COR-L47 (cell line): Measurements from ENCODE around the gene OGFOD1.

Experiments
- DNase-seq: peaks from one replicate; lab custom pipeline; 2025; lab: John Stamatoyannopoulos, UW

OGFOD1 gene

DNA sequence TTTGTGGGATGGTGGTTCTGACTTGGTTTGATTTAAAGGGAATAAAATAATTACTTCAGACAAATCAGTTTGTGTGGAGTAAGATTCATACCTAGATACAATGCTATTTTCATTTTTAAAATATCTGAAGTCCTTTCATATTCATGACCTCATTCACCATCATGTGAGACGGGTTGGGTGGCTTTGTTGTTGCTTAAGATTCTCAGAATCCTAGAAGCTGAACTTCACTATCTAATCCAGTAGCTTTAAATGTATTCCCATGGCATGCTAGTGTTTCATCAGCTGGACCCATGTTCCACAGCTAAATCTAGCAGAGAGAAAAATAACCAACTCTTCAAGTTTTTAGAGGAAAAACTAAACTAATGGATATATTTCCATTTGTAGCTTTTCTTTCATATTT, 23.3 kb upstream of the OGFOD1 start:
- DNase-seq, result no peak

DNA sequence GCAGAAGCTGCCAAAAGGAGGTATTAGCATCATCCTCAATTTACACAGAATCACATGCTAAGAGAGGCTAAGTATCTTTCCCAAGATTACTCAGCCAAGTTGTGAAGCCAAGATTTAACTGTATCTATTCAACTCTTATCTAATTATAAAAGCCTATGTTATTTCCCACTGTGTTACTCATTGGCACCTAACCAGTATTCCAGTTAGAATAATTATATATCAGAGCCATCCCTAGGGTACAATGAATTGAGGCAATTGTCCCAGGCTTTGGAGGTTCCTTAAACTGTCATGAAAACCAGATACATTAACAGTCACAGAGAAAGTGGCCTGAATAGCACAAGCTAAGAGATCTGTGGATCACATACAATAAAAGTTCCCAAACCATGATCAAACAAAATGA, 15.1 kb upstream of the OGFOD1 start:
- DNase-seq, result no peak

DNA sequence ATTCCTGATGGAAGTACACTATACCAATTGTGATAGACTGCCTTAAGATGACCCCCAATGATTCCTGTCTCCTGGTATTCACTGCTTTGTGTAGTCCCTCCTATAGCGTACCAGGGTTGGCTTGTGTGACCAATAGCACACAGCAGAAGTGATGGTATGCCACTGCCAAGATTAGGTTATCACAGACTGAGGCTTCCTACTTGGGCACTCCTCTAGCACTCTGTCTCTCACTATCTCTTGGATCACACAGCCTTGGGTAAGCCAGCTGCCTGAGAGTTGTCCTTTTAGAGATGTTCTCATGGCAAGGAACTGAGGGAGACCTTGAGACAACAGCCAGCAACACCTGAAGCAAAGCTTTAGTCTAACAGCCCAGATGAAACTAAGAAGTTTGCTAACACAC, 13.3 kb upstream of the OGFOD1 start:
- DNase-seq, result no peak

DNA sequence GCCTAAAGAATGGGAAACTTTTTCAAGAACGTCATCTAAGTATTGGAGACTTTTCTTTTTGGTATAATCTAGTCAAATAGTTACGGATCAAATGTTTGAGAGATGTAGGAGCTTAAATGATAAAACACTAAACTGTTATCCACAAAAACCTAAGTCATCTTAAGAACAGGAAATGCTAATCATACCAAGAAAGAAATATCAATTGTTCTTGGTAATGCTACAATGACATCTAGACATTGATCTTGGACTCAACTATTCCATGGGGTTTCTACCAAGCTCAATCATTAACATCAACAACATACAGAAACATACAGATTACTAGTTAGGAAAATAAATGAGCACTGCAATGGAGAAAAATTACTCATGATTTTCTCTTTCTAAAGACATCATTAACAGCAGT, 4.1 kb upstream of the OGFOD1 start:
- no peak for DNase-seq

DNA sequence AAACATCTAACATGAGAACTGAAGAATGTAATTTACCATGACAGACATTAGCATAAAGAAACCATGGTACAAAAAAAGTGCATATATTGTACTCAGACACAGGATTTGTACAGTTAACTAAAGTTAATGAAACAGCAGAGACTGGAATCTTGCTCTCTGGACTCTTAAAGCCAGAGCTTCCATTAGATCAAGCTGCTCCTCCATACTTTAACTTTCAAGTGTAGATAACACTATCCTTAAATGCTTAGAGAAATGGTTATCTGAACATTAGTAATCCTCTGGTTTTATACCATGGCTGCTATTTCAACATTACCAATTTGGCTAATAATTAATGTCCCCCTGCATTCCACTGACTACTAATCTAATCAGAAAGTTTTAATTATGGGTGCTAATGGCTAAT, 3.3 kb upstream of the OGFOD1 start:
- DNase-seq, result no peak

DNA sequence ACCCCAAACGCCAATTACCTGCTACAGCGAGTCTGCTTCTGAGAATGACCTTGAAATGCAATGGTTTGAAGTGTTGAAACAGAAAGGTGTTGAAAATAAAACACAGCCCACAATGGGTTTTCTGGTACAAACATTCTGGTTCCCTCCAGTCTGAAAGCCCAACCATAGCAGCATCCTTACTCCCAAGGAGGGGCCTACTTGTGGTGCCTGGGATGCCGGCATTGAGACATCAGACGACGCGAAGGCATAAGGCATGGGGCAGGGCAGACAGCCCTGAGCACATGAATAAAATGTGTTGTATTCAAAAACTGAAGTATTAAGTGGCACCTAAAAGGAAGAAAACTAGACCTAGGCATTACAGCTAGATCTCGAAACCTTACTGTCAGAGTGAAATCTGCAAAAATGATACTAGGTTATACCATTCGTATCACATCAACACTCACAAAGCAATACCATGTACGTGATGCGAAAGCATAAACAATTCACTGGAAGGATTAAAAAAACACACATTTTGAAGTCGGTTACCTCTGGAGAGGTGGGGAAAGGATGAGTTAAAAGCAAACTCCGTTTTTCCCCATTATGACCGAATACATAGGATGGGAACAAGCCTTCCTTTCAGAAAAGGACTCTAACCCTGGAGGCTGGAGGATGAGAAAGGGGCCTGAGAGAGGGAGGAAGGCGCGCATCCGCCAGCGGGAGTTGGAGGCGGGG, 924 bp upstream of the OGFOD1 start:
- DNase-seq, result no peak

DNA sequence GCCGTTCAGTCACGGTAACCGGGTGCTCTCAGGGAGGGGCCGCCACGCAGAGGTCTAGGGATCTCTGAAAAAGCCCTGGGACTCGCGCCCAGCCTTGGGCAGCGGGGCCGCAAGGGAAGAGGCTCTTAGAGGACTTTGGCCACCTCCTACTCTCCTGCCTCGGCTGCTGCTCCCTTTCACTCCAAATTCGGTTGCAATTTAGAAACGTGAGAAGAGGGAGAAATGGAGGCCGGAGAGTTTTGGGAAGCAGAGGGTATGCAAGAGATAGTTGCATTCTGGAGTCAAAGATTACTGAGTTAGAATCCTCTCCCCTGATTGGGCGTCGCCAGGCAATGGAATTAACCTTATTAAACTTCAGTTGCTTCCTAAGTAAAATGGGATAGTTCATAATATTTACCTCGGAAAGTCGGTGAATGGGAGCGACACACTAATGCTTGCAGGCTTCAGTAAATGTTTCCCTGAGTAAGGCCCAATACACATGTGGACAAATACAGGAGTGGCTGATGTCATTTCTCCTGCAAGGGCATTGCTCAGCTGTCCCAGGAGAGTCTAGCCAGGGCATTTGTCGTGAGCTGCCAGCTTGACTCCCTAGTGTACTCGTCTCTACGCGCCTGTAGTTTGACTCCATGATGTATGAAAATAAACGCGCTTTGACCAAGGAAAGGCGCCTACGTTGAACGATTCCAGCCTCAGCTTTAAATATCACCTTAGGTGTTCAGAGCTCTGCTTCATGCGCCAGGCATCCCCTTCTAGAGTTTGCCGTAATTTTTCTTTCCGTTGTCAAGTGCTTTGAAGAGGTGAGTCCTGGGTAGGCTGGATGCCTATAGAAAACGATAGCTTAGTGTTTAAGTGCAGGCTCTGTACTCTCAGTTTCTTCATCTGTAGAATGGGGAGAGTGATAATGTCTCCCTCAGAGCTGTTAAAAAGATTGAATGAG, 667 bp downstream of the OGFOD1 start:
- DNase-seq, result no peak

DNA sequence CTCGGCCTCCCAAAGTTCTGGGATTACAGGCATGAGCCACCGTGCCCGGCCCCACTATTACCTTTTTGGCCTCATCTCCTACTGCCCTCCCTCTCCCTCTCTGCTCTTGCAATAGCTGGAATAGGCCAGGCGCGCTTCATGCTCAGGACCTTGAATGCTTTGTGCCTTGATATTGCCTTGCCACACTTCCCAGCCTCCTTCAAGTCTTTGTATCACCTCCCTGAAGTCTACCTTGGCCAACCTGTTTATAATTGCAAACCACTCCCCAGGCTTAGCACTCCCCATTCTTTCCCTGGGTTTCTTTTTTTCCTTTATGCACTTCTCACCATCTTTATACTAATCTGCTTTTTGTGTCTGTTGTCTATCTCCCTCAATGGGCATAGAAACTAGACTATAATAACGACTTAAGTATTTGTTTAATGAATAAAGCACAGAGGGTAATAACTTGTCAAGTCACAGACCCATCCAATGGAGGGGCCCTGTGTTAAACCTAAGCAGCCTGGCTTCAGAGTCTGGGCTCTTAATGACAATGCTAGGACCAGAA, 6.6 kb downstream of the OGFOD1 start:
- DNase-seq, result no peak

DNA sequence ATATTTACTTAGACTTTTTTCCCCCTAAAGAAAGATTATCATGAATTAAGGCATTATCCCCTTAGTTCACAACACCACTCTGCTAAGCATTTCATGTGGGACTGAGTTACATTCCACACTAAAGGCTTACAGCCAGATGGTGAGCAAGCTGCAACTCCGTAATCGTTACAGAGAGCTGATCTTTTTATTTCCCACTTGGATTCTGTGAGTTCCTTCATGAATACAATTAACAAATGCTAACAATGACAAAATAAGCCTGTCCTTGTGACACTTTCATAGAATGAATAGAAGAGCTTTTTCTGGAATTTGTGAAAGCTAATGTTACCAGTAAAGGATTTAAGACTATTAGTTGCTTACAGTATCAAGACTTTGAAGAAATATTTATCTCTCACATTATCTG, 8.7 kb downstream of the OGFOD1 start:
- no peak for DNase-seq

DNA sequence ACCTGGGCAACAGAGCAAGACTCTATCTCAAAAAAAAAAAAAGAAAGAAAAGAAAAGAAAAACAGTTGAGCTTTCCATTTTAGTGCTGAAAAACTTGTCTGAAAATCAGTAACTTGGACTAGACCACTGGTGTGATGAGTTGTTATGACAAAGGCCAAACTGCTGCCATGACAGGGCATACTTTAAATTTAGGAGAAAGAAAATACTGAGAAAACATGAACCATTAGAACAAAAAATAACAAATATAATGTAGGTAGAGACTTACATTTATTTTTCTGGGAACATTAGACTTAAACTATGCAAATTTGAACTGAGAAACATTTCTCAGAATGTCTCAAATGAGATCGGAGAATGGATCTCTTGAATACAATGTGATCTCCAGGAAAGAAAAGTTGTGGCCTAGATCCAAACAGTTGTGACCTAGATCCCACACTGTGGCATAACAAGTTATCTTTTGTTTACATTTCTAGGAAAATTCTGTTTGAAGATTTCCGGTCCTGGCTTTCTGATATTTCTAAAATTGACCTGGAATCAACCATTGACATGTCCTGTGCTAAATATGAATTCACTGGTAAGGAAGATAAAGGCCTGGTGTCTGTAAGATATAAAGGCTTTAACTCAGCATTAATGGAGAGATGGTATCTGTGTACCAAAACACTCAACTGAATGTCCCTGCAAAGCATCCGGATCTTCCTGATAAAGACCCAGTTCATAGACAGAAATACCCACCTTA, 10.9 kb downstream of the OGFOD1 start:
- DNase-seq, result no peak

DNA sequence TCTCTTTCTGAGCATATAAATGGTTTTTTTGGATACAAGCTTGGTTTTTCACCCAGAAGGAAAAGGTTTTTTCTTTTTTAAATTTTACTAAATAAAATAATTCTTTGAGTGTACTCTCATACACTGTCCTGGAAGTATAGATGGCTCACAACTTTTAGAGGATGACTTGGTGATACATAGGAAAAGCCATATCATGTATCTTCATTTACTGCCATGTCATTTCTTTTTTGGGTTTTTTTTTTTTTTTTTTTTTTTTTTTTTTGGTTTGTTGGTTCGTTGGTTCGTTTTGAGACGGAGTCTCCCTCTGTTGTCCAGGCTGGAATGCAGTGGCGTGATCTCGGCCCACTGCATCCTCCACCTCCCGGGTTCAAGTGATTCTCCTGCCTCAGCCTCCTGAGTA, 11.8 kb downstream of the OGFOD1 start:
- no peak for DNase-seq

DNA sequence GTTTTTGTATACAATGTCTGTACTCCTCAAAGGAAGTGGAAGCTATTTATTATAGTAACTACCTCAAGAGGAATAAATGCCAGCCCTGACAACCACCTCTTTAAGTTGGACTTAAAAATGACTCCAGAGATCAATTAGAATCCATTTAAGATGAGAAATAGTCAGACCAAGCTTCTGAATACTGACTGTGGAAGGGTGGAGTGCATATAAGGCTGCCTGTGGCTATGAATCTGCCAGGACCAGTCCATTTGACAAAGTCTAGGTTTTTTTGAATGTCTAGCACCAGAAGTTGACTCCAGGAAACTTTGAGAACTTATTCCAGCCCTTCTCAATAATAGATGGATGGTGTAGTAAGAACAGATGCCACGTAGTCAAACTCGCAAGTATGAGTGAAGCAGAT, 15.0 kb downstream of the OGFOD1 start:
- no peak for DNase-seq

DNA sequence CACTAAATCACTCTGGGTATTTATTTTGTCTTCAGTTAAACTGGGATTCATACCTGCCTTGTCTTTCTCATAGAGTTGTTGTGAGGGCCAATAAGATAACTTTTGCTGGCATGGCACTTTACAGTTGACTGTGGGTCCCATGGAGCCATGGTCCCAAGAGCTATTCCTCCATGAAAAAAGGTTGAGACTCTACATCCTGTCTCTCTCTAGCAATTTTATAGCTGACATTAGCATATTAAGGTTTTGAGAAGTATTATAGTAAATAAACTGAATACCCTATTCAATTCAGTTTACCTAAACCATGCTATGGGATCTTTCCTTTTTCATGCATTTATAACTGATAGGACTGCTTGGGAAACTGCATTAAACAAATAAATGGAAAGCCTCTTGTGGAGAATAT, 17.4 kb downstream of the OGFOD1 start:
- no peak for DNase-seq

DNA sequence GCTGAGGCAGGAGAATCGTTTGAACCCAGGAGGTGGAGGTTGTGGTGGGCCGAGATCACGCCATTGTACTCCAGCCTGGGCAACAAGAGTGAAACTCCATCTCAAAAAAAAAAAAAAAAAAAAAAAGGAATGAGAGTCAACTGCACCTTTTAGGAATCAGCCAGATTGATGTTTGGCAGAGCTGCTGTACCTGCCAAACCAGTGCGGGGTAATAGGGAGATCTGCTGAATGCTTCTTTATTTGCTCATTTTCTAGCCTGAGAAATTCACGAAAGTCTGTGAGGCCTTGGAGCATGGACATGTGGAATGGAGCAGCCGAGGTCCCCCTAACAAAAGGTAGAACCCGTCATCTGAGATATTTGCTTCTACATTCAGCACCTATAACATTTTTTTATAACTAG, 18.4 kb downstream of the OGFOD1 start:
- no peak for DNase-seq

DNA sequence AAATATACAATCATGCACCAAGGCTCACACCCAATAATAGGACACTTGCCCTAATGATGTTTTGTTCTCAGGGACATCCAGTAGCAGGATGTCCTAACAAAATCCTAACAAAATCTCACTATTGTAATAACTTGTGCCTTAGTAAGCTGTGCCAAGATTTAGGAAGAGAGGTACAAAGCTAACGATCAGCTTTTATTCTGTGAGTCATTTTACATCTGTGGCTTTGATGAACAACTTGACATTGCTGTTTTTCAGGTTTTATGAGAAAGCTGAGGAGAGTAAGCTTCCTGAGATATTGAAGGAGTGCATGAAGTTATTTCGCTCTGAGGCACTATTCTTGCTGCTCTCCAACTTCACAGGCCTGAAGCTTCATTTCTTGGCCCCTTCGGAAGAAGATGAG, 18.9 kb downstream of the OGFOD1 start:
- no peak for DNase-seq

DNA sequence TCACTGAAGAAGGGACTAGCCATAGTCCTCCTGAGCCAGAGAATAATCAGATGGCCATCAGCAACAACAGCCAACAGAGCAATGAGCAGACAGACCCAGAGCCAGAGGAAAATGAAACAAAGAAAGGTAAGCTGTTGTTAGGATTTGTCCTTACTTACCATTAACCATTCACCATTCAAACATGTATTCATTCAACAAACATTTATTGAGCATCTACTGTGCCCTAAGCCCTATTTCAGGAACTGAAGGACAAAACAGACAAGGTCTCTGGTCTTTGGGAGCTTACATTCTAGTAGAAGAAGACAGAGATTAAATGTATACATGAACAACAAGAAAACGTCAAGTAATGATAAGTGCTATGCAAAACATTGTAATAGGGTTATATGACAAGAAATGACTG, 19.3 kb downstream of the OGFOD1 start:
- DNase-seq, result no peak

DNA sequence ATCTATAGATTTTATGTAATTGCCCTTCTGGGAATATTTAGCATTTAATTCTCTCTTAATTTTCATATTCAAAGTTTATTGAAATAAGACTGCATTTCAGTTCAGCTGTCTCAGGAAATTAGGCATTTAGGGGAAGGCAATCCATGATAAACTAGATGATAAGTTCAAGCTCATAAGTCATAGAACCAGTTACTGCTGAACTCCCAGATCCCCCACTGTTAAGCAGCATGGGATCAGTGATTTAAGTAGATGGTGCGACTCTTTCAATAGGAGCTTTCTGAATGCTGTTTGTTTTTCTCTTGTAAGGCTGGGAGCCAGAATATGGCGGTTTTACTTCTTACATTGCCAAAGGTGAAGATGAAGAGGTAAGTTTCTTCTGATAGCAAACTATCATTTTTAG, 23.8 kb downstream of the OGFOD1 start:
- DNase-seq, result no peak

DNA sequence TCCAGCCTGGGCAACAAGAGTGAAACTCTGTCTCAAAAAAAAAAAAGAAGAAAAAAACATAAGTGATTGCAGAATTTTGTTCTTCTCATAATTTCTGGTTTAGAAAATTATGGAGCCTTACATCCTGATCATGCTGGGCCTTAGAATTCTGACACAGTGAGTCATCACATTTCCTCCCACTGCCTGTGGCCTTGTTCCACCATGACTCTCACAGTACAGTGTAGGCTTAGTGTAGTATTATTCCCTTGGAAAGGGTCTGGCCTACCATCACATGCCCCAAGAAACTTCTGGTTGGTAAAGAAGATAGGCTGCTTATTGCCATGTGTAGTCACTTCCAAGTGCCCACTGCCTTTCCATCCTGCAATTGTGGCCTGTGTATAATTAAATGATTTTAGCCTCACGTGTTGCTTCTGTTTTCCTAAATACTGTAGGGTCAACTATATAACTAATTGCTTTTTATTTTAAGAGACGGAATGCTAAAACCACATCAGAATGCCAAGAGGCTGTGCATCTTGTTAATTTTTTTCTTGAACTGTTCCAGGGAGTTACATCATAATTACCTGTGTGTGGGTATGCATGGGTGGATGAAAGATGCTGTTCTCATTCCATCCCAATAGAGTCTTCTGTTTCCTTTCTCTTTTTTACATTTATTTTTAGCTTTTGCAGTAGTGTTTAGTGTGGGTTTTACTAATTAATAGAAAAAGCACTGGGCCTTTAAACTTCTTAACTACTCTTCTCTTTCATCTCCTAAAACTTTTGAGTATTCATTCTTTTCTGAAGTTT, 25.9 kb downstream of the OGFOD1 start:
- no peak for DNase-seq

DNA sequence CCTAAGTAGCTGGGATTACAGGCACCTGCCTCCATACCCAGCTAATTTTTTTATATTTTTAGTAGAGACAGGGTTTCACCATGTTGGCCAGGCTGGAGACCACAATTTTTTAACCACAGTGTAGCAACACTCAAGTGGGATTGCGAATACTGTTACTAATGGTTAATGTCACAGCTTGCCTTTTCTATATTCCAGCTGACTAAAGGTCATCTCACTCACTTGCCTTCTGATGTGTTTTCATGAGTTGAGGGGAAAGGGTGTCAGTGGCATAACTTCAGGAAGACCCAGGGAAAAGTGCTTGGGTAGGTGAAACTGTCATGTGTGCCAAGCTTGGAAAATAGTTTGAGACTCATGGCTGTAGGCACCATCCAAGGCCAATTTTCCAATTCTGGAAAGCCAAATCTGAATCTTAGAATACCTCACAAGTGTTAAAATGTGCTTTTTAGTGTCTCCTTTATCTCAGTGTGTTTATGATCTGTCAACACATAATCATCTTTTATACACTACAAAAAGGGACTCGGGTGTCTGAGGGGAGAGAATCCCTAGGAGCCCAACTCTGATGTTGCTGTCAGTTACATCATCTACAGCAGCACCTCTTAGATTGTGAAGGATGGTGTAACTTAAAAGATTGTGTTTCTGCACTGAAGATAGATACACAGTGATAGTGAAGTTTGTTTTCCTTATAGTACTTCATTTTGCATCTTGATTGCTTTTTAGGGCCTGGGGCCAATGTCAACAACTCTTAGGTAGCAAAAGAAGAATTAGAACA, 27.1 kb downstream of the OGFOD1 start:
- no peak for DNase-seq

DNA sequence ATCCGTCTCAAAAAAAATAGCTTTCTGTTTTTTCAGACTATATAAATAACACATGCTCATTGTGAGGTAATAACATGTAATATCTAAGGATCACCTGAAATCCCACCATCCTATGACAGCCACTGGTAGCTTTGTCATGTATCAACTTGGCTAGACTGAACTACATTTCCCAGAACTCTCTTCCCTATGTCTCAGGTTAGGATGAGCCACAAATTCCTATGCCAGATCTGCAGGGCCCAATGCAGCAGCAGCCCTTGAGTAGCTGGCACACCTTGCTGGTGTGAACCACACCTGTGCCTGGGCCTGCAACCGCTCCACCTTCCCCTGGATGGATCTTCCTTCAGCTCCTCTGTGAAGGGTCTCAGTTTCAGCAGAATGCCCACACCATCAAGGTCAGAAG, 28.1 kb downstream of the OGFOD1 start:
- DNase-seq, result no peak
